Tibial nerve (tissue), 3 donors: ENCODE data around the gene CHMP1A.

Experiments used
- CTCF ChIP-seq, 5 experiments: fragments of 200-600 bp in 3 of 5; fragments of 450-650 bp in 2 of 5; sonication (generic) in 3 of 5; IDR thresholded peaks; one replicate each; pipeline ENCODE4 v1.5.1; 2016 to 2019; ENCODE audit warnings: antibody characterized with exemption in 5 of 5, mild to moderate bottlenecking in 3 of 5, moderate library complexity in 2 of 5
- POLR2A ChIP-seq, 2 donors: fragments of 450-650 bp; IDR thresholded peaks; one replicate each; pipeline ENCODE4 v1.6.1; 2017; ENCODE audit warnings: antibody characterized with exemption in 2 of 2, mild to moderate bottlenecking in 2 of 2, moderate library complexity in 2 of 2

- TF ChIP-seq CTCF (IDR thresholded peaks at IDR 0.05) (no peak), POLR2A (IDR thresholded peaks at IDR 0.05) (no peak)
These were observed 35.8 kb upstream of the CHMP1A start for GRCh38 chr16:89693289-89693731.
